Spleen (tissue), 7 donors: Measurements from ENCODE around the gene CD80.

ENCODE experiments used
- POLR2A ChIP-seq, 3 donors: fragments of 450-650 bp; IDR thresholded peaks; one replicate each; pipeline ENCODE4 v1.5.1; 2017; ENCODE audit warnings: antibody characterized with exemption in 3 of 3, mild to moderate bottlenecking in 1 of 3
- POLR2AphosphoS5 ChIP-seq, 3 donors: sonication (generic); formaldehyde crosslinking; IDR thresholded peaks; one replicate each; pipeline ENCODE4 v1.5.1; 2017; ENCODE audit warnings: antibody characterized with exemption in 3 of 3
- TF ChIP-seq, protein P1 (sequence below), 11 experiments: fragments of 200-600 bp in 7 of 11; fragments of 450-650 bp in 4 of 11; sonication (generic) in 4 of 11; IDR thresholded peaks in 8 of 11; conservative IDR thresholded peaks in 3 of 11; 1 replicate in 7 of 11; 2 replicates in 4 of 11; pipeline versions ENCODE4 v1.4.0 to v1.8.0; 2016 to 2021; ENCODE audit warnings: antibody characterized with exemption in 11 of 11, inconsistent platforms in 4 of 11, mild to moderate bottlenecking in 1 of 11
- donor health status: DM: no; HTN: no; CAD: no; lungs with moderate emphysema.
- donor health status: DM: no; HTN: no; CAD: no.
- donor health status: DM: no; HTN: no; CAD: no.

- TF ChIP-seq, protein P1, sequence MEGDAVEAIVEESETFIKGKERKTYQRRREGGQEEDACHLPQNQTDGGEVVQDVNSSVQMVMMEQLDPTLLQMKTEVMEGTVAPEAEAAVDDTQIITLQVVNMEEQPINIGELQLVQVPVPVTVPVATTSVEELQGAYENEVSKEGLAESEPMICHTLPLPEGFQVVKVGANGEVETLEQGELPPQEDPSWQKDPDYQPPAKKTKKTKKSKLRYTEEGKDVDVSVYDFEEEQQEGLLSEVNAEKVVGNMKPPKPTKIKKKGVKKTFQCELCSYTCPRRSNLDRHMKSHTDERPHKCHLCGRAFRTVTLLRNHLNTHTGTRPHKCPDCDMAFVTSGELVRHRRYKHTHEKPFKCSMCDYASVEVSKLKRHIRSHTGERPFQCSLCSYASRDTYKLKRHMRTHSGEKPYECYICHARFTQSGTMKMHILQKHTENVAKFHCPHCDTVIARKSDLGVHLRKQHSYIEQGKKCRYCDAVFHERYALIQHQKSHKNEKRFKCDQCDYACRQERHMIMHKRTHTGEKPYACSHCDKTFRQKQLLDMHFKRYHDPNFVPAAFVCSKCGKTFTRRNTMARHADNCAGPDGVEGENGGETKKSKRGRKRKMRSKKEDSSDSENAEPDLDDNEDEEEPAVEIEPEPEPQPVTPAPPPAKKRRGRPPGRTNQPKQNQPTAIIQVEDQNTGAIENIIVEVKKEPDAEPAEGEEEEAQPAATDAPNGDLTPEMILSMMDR (IDR thresholded peaks at IDR 0.05 in 8 of 11, conservative IDR thresholded peaks at IDR 0.05 in 3 of 11): peak in 1 of 11 experiments; percentile 5
- peak in 1 of 3 donors; percentile 42 for TF ChIP-seq POLR2AphosphoS5 (IDR thresholded peaks at IDR 0.05)
- TF ChIP-seq POLR2A (IDR thresholded peaks at IDR 0.05): no peak
These were observed 20.8 kb upstream of the CD80 start for GRCh38 chr3:119580067-119580760.
